HG03460 (cell line): ENCODE results near the gene JAKMIP1.

Experiments
- ATAC-seq: cut with Tn5 transposase; IDR thresholded peaks from one replicate; pipeline ENCODE4 v1.9.1; 2021; ENCODE audit not compliant: unreplicated experiment

Gene JAKMIP1

DNA sequence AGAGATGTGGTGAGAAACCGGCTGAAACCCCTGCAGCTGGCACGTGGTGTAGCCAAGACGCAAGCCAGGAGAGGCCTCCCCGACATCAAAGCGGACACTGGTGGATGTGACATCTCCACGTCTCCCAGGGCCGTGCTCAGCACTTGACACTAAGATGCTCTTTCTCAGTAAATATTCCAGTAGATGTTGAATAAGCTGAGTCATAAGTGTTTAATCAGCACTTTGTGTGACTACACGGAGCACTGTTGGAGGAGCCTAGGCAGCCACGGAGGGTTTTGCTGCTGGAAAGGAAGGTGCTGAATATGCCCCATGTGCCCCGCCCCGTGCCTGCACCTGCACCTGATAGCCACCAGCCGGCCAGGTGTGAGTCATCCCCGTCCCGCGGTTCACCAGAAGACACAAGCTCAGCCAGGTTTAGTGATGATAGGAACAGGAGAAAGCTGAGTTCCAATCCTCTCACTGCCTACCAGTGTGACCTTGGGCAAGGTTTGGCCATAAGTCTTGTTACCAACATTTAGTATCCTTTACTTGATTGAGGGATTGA lies 153.1 kb downstream of the JAKMIP1 start:
- ATAC-seq: no peak

DNA sequence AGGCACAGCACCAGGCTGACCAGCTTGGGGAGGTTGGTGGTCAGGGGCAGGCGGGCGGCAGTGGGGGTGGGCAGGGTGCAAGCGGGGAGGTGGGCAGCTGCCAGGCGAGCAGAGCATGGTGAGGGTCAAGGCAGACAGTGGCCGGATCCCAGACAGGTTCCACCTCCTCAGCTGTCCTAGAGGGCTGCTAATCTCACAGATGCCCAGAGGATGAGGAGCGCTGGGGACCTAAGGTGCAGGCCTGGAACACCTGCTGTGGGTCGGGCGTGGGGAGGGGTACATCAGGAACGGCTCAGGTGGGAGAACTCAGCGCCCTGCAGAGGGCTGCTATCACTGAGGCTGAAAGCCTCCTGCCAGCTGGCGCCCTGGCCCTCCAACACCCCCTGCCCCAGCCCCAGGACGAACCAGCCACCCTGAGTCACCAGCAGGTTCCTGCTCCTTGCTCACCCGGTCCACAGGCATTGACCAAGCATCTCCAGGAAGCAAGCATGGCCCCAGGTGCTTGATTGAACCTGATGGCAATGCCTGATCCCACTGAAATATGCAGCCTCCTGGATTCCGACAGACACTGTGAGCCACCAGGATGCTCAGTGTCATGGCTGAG lies 153.7 kb downstream of the JAKMIP1 start:
- ATAC-seq: no peak

DNA sequence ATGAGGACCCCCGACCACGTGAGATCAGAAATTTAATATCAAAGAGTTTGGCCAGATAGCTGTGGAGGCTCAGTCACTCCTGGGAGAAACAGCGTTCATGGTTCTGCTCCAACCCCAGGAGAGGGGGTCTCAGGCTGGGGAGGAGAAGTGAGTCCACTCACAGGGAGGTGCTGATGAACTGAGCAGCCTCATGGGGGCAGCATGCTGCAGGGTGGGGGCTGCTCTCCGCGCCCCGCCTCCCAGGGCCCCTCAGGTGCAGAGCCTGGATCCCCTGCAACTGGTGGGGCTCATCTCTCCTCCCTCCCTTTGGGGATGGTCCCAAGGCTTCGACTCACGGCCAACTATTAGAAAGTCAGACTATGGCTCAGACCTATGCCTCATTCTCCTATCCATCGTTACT lies 155.5 kb downstream of the JAKMIP1 start:
- no peak for ATAC-seq

DNA sequence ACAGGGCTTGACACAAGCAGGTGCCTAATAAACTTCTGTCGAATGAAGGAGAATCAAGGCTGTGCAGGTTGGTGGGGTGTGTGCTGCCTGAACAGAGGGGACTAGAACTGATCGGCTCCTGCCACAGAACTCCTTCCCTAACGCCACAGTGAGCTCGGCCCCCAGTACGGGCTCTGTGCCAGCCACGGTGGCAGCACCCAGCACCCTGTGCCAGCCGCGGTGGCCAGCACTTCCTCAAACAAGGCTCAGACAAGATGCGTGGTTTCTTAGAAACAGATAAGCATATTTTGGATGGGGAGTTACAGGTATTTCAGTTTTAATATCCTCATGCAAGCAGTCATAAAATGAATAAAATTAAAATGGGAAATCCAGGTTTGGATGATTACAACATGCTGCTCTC lies 156.1 kb downstream of the JAKMIP1 start:
- ATAC-seq: no peak

DNA sequence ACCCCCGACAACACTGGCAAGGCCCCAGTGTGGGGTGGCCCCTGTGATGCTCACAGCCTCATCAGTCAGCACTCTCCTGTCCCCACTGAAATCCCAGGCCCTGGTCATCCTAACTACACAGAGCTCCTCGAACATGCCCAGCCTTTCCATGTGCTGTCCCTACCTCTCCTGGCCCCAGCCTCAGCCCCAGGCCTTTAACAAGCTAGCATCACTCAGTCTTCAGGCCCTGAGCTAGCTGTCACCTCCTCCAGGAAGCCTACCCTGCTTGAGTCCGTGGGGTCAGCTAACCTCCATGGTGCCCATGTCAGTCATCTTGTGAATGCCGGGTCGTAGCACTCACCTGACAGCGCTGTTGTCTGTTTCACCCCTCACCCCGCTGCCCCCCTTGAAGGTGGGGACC lies 156.5 kb downstream of the JAKMIP1 start:
- ATAC-seq: no peak

DNA sequence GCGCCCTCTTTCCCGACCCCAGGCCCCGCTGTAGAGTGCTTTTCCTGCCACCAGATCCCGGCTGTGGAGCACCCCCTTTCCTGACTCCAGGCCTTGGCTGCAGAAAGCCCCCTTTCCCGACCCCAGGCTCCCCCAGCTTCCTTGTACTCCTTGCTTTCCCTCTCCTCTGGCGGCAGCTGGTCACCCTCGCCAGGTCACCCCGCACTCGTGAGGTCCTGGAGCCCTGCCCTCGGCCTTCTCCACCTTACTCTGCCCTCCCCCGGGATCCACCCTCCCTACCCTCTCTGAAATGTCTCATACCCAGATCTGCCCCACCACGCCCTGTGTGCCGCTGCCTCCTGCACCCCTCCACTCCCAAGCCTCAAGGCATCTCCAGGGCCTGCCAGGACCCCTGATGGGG lies 157.2 kb downstream of the JAKMIP1 start:
- no peak for ATAC-seq

DNA sequence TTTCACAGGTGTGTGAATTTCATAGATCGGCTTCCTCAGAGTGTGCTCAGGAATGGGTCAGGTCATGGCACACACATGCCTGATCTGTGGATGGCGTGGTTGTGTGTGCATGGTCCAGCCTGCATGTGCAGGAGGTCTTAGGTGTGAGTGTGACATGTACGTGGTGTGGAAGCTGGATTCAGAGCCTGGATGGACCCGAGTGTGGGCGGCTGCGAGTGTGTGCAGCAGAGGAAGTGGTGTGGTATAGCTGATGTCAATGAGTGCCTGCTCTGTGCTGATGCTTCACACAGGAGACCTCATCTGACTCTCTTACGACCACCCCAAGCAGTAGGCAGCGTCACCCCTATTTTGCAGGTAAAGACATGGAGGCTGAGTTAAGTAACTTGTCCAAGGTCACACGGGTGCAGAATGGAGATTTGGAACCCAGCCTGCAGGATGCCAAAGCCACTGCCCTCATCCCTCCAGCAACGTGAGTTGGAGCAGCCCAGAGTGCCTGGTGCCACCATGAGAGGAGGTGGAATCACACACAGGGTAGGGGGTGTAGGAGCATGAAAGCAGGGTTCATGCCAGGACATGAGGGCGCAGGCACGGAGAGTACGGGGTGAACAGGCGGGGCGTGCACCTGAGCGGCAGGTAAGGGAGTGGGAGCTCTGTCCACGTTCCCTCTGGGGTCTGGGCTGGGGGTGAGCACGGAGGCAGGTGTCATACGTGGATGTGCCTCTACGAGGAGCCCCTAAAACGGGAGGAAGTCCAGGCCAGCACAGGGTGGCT lies 157.9 kb downstream of the JAKMIP1 start:
- no peak for ATAC-seq

DNA sequence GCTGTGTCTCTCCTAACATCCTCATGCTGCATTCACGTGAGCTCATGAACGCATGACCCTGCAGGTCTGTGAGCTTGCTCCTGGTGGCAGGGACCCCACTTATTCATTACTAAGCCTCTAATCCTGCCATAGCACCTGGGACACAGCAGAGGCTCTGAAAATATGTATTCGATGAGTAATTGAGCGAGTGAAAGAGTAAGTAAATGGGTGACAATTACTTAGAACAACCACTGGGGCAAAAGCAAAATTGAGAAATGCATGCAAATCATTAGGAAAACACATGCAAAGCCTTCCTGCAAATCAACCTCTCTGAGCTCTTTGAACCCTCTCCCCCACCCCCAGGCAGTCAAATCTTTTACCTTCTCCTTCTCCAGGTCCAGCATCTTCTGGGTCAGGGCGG lies 158.5 kb downstream of the JAKMIP1 start:
- ATAC-seq: no peak

DNA sequence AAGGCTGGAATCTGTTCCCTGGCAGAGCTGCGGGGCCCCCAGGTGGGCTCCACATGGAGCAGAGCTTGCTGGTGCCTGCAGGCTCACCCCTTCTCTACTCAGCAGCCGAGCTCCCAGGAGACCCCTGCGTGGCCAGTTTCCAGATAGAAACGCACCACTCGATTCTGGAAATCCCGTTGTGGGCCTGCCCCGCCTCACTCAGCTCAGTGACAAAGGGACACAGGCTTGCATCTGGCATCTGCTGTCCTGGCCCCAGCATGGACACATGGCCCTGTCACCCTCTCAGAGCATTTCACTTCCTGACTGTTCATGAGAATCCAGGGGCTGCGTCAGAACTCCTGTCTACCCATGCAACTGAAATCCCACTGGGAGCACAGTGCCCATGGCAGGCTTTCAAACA lies 161.6 kb downstream of the JAKMIP1 start:
- no peak for ATAC-seq

DNA sequence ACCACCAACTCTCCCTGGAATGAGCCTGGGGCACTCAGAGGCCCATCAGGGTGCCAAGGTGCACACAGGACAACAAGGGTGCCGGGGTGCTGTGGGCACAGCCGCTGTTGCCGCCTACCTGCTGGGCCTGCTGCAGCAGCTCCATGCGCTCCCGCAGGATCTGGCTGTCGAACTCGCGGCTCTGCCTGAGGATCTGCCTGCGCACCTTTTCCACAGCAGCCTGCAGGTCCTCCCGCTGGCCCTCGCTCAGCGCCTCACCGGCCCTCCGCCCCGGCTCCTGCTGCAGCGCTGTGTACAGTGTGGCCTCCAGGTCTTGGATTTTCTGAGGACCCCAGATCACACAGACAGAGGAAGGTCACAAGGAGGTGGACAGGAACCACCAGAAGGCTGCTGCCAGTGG lies 164.6 kb downstream of the JAKMIP1 start:
- ATAC-seq: no peak

DNA sequence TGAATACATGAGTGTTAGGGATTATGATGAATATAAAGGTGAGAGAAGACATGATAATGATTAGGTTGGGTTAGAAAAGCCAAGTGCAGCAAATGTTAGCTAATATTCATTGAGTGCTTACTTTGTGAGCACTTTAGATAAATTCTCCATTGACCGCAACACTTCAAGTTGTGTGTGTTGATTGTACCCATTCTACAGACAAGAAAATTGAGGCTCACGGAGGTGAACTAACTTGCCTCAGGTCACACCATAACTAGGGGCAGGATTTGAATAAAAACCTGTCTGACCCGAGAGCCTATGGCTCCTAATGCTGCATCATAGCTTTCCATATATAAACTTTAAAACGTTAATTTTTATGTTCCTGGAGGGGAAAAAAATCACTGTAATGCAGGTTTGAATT lies 167.0 kb downstream of the JAKMIP1 start:
- no peak for ATAC-seq

DNA sequence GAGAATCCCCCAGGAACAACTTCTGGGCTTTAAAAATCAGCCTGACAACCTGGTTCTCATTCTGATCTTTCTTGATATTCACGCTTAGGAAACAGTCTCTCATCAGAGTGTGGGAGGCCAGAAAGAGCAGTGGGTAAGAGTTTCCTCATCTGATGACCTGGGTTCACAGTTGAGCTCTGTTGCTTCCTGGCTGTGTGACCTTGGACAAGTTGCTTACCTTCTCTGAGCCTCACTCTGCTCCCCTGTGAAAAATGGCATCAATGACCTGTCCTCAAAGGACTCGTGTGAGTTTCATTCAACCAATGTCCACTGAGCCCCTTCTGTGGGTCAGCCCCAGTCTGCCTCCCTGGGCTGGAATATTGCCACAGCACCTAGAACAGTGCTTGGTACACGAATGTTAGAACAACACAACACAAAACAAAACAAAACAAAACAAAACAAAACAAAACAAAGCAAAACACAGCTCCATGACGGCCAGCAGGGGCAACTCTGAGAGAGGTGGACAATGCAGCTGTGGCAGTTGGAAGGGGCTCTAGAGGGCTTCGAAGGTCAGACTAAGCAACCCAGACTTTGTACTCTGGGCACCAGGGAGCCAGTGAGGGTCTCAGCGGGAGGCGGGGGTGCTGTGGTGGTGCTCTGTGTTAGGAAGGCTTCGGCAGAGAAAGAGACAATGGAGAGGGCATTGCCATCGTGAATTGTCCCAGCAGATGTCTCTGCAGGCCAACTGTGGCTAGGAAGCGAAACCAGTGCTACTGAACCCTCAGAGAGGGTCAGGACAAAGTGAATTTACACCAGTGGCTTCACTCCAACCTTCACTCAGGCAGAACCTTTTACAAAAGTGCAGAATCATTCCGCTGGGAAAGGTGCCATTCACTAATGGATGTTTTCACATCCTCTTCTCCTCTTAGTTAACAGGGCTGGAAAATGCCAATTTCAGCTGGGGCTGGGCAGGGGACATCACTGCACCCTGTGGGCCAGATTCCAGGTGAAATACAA lies 167.8 kb downstream of the JAKMIP1 start:
- no peak for ATAC-seq

DNA sequence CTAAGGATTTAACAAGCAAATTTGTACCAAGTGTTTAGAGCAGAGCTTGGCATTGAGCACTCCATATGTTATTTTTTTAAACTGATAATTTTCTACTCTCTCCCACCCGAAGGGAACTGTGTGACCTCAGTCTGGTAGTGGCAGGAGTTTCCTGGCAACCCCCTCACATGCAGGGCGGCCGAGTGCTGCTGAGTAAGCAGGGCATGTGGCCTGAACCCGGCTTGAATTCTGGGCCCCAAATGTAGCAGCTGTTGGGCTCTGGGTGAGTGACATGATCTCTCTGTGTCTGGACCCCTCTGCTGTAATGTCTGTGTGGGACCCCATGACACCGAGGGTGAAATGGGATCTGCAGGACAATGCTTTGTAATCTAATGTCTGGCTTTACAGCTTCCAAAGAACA lies 168.5 kb downstream of the JAKMIP1 start:
- ATAC-seq: no peak

DNA sequence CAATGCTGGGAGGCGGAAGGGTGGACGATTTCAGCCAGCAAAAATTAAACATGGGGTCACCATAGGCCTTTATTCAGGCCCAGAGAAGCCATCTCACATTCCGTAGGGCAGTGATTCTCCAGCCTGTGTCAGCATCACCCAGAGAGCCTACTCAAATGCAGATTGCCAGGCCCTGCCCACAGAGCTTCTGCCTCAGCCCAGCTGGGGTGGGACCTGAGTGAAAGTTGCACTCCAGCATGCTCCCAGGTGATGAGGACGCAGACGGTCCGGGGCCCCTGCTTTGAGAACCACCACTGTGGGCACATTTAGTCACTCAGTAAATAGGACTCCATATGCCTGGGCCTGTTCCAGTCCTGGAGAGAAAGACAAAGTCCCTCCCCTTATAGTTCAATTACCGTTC lies 169.7 kb downstream of the JAKMIP1 start:
- ATAC-seq: no peak

DNA sequence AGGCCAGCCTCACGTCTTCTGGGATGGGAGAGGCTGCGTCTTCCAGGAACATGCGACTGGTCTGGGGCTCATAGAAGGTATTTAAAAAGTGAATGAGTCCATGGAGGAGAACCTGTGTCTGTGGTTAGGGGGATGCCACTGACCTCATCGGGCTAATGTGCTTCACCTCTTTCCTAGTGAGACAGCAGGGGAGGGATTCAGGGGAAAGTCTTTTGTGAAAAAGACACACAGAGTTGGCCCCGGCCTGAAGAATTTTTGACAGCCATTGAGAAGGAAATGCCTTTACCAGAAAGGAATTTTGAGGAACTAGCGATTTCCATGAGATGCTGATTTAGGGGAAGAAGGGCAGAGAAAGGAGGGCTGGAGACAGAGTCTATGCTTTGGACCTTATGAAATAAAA lies 171.1 kb downstream of the JAKMIP1 start:
- ATAC-seq: no peak

DNA sequence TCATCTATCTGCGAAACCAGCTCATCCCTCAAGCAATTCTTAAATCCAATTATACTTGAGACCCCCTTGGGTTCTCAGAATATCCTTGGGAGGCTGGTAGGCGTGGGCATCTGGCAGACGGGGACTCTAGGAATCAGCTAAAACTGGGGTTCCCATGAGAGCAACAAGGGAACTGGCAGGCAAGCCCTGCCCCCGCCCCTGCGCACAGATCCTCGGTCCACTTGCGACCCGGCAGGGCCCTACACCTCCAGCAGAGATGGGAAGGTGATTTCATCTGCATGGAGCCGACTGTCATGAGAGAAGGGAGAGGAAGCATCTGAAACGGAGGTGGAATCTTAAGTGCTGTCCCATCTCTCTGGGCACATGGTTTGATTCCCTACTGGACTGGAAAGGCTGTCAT lies 172.2 kb downstream of the JAKMIP1 start:
- no peak for ATAC-seq

DNA sequence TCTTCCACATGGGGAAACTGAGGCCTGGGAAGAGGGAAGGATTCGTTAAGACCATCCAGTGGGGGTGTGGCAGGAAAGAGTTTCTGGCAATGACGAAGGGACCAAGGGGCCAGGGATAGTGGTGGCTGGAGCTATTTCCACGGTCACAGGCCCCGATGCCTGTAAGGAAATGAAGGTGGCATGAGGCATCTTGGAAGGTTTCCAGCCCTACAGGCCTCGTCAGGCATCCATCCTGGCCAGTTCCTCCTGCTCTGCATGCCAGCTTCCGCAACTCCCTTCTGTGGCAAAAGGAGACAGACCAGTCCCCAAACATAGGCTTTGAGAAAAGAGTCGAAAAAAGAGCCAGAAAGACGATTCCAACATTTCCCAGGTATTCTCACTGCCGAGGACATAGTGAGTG lies 173.0 kb downstream of the JAKMIP1 start:
- no peak for ATAC-seq

DNA sequence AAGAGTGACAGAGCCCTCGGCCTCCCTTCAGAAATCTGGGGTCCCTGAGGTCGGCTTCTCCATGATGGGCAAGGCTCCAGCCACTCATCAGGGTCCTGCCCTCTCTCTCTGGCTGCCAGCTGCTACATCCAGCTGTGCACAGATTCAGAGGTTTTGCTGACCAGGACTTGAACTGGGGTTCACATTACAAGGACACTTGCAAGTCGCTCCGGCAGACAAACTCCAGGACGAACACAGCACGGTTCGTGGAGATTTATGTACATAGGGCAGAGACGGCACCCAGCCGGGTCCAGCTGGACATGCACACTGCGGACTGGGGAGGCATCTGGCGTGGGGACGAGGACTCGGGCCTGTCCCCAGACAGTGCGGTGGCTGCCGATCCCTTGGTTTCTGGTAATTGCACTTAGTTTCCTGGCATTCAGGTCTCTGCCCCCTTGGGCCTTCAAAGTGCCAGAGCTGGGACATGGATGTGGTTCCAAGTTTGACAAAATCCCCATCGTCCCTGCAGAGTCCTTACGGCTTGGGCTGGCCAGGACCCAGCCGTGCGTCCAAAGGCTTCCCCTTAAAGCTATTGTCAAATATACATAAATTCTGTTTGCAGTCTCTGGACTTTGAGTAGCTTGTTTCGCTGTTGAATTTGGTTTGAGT lies 175.9 kb downstream of the JAKMIP1 start:
- no peak for ATAC-seq

DNA sequence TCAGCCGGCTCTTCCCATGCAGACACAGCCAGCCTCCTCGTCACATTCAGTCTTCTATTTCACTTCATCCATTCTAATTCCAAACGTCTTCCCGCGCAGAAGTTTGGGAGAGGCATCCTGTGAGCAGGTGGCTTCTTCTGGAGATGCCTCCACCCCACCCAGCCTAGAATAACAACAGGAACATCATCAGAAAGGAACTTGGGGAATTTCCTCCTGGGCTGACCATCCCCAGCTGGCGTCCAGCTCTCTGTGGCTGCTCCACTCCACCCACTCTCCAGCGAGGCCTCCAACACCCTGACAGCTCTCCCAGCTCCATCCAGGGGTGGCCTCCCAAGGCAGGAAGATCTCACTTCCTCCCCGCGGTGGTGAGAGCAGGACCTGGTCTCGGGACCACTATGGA lies 176.6 kb downstream of the JAKMIP1 start:
- ATAC-seq: no peak

DNA sequence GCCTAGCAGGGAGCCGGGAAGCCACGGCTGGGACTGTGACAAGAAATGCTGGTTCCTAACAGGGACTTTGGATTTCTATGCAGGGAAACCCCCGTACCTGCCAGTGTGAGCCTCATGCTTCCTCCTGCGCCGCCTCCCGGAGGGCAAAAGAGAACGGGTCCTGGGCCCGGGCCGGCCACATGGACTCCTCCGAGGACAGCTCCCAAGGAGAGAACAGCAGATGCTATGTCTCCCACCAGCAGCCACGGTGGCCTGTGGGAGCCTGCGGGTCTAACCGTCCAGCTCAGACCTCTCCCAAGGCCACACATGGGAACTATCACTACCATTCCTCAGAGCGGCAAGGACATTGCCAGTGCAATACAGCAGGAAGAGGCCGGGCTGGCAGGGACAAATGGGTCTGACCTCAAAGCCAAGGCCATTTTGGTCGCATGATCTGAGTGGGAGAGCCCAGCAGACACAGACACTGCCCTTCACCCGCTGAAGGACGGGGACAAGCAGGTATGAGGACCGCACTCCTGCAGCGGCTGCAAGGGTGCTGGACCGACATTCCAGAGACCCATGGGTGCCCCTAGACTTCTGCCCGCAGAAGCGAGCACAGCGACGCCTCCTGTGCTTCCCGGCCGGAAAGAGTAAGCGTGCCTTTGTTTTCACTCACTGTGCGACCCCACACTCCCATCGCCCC lies 177.6 kb downstream of the JAKMIP1 start:
- ATAC-seq: no peak
